A549 (cell line): ENCODE results near the gene PRR15L.

ENCODE experiments used
- CTCF ChIP-seq: fragments of >200 bp; sonication (Bioruptor Twin); formaldehyde crosslinking; IDR thresholded peaks from 3 replicates; pipeline ENCODE4 v1.5.1; 2016
- EP300 ChIP-seq, 2 experiments: fragments of >200 bp; sonication (Bioruptor Twin); formaldehyde crosslinking; IDR thresholded peaks; 2 replicates in 1 of 2; 3 replicates in 1 of 2; pipeline ENCODE4 v1.6.1; 2016 to 2017
- HDAC2 ChIP-seq: fragments of 200-600 bp; sonication (generic); IDR thresholded peaks from 2 replicates; pipeline ENCODE4 v1.6.1; 2016
- POLR2A ChIP-seq: IDR thresholded peaks from 2 replicates; pipeline ENCODE4 v1.6.1; 2012; ENCODE audit warnings: mild to moderate bottlenecking, low read length

DNA sequence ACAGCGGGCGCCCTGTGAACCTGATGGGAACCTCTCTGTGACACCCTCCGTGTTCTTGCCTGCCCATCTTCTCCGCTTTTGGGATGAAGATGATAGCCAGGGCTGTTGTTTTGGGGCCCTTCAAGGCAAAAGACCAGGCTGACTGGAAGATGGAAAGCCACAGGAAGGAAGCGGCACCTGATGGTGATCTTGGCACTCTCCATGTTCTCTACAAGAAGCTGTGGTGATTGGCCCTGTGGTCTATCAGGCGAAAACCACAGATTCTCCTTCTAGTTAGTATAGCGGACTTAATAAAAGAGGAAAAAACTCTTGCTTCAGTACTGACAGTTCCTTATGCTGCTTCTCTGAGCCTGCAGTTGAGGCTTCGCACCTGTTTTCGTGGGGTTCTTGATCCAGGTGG, 23.8 kb upstream of the PRR15L start:
- TF ChIP-seq POLR2A (no peak), CTCF (no peak), EP300 (IDR thresholded peaks at IDR 0.05) (no peak), HDAC2 (no peak)
